ENCODE results near the gene FALEC. TPM values are rescaled to one million over a fixed set of nuclear protein-coding genes. Genes with fewer than 3 reads are reported as not detected.

FALEC gene
- total and polyA plus RNA-seq, 9 of the 15 experiments (the other 6 are each of a cell fraction or from before 2014, with no cell fraction given): 0.15 to 1.8 (median 0.53) TPM; not detected in 5

DNA sequence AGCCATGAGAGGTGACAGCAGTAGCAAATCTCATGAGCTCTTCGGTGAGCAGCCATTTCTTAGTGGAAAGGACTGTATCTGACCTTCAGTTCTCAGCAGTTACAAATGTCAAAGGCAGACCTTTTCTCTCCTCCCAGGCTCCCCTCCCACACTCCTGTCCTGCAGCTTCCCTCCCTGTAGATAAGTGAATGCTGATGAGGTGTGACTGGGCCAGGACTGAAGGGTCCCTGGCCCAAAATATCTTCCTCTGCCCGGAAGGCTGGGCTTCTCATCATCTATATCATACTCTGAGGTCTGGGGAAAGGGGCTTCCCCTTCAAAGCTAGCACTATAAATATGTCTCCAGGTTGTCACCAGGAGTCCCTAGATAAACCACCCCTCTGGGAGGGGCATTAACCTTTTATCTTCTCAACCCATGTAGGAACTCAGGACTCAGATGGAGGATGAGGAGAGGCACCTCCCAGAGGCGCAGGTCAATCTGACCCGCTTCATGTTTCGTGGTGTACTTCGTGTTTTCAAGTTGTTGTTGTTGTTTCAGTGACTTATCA is 30.0 kb downstream of the FALEC start (continued):
- TF ChIP-seq PRPF4 (IDR thresholded peaks at IDR 0.05; ENCODE audit: insufficient read depth, low read depth, low read length, poor library complexity, severe bottlenecking) (no peak), ARID3A (IDR thresholded peaks at IDR 0.05; ENCODE audit: borderline replicate concordance, low read depth, low read length) (peak; percentile 80; the same call in 1 of the 2 replicates), TARDBP (IDR thresholded peaks at IDR 0.05) (peak; percentile 93), RFX1 (IDR thresholded peaks at IDR 0.05) (no peak), GATAD2B (IDR thresholded peaks at IDR 0.05; ENCODE audit: borderline replicate concordance) (peak; percentile 94), FOXK2 (conservative IDR thresholded peaks at IDR 0.05 in 1 of 2, IDR thresholded peaks at IDR 0.05 in 1 of 2; ENCODE audit: low read depth in 2 of 2) (peak; percentile 61 to 66; a peak in 3 of 4 replicates), ZNF707 (CRISPR knock-in tag; conservative IDR thresholded peaks at IDR 0.05) (no peak), ZSCAN32 (CRISPR knock-in tag; IDR thresholded peaks at IDR 0.05) (no peak), THRA (IDR thresholded peaks at IDR 0.05) (no peak), NFATC3 (IDR thresholded peaks at IDR 0.05) (peak; percentile 64), ZNF57 (CRISPR knock-in tag; IDR thresholded peaks at IDR 0.05) (no peak), TAF1 (IDR thresholded peaks at IDR 0.05; ENCODE audit: control insufficient read depth, extremely low read depth, insufficient read depth, low read length, severe bottlenecking) (peak; percentile 64), FIP1L1 (IDR thresholded peaks at IDR 0.05; ENCODE audit: low read depth, low read length, poor library complexity, severe bottlenecking) (no peak), PHB2 (IDR thresholded peaks at IDR 0.05; ENCODE audit: low read depth) (peak; percentile 88; the same call in 1 of the 2 replicates), HEY1 (CRISPR knock-in tag; IDR thresholded peaks at IDR 0.05; ENCODE audit: borderline replicate concordance) (no peak), ZC3H11A (IDR thresholded peaks at IDR 0.05; ENCODE audit: low read depth, low read length) (no peak), KAT2B (IDR thresholded peaks at IDR 0.05; ENCODE audit: low read depth, low read length) (no peak), ARID1B (IDR thresholded peaks at IDR 0.05) (peak; percentile 98), CCAR2 (IDR thresholded peaks at IDR 0.05; ENCODE audit: low read depth, low read length) (no peak), ZNF76 (CRISPR knock-in tag; IDR thresholded peaks at IDR 0.05; ENCODE audit: borderline replicate concordance) (no peak), GTF3C2 (IDR thresholded peaks at IDR 0.05; ENCODE audit: borderline replicate concordance, extremely low read depth, insufficient read length) (no peak)
- TF ChIP-seq, protein P1, sequence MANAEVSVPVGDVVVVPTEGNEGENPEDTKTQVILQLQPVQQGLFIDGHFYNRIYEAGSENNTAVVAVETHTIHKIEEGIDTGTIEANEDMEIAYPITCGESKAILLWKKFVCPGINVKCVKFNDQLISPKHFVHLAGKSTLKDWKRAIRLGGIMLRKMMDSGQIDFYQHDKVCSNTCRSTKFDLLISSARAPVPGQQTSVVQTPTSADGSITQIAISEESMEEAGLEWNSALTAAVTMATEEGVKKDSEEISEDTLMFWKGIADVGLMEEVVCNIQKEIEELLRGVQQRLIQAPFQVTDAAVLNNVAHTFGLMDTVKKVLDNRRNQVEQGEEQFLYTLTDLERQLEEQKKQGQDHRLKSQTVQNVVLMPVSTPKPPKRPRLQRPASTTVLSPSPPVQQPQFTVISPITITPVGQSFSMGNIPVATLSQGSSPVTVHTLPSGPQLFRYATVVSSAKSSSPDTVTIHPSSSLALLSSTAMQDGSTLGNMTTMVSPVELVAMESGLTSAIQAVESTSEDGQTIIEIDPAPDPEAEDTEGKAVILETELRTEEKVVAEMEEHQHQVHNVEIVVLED (CRISPR knock-in tag; IDR thresholded peaks at IDR 0.05): no peak

Measured in K562 (cell line).